Measurements from ENCODE around the gene FOS. TPM values are rescaled to one million over a fixed set of nuclear protein-coding genes. Genes with fewer than 3 reads are reported as not detected.

Gene FOS
- total RNA-seq, 1 experiment from 2014 or later: 23.9 TPM

GRCh38 chr14:75311356-75311755 is 32.7 kb downstream of the FOS start:
- DNase-seq (ENCODE audit: low spot score) (no peak), ATAC-seq (no peak)
- no peak overlapping the region for H3K27ac Mint-ChIP-seq
- H3K27me3 Mint-ChIP-seq (ENCODE audit: low read depth): no peaks in the 10 kb centered on the region
- no peaks in the 10 kb centered on the region for H3K36me3 Mint-ChIP-seq
- H3K4me3 Mint-ChIP-seq: no peak overlapping the region
- CTCF ChIA-PET: interaction anchor here (0.8 to 4.4 kb wide), 7 partner anchors 108 to 266 kb away, joined by 3 to 92 read pairs (median 4); no protein-coding TSS in a partner anchor
- H3K9me3 Mint-ChIP-seq: no peaks in the 10 kb centered on the region
- H3K4me1 Mint-ChIP-seq: peaks cover 12% of the 10 kb centered on the region
- TF ChIP-seq GTF2I (CRISPR knock-in tag; conservative IDR thresholded peaks at IDR 0.05): no peak
- no peak for TF ChIP-seq HMGA2 (CRISPR knock-in tag; IDR thresholded peaks at IDR 0.05)
- TF ChIP-seq STAT6 (CRISPR knock-in tag; conservative IDR thresholded peaks at IDR 0.05; ENCODE audit: low read depth): no peak
- POLR2A ChIA-PET: interaction anchor here (0.5 to 1.0 kb wide), 2 partner anchors 142 to 349 kb away, joined by 3 read pairs; no protein-coding TSS in a partner anchor

- ChIA-PET CTCF (interaction anchor here (1.4 kb wide), 1 partner anchor 177 kb away, joined by 3 read pairs; no protein-coding TSS in a partner anchor), POLR2A (no interaction called here)
- DNase-seq (ENCODE audit: low spot score) (no peak), ATAC-seq (no peak)
- TF ChIP-seq ETV6 (CRISPR knock-in tag; IDR thresholded peaks at IDR 0.05) (no peak), ZBTB43 (CRISPR knock-in tag; IDR thresholded peaks at IDR 0.05) (no peak), TP53 (CRISPR knock-in tag; IDR thresholded peaks at IDR 0.05) (no peak), CREM (CRISPR knock-in tag; IDR thresholded peaks at IDR 0.05) (no peak), ZNF416 (CRISPR knock-in tag; IDR thresholded peaks at IDR 0.05) (no peak), SP1 (CRISPR knock-in tag; conservative IDR thresholded peaks at IDR 0.05) (no peak), GABPB1 (CRISPR knock-in tag; IDR thresholded peaks at IDR 0.05) (no peak), NFYB (CRISPR knock-in tag; conservative IDR thresholded peaks at IDR 0.05; ENCODE audit: low read depth) (no peak), JAZF1 (CRISPR knock-in tag; IDR thresholded peaks at IDR 0.05) (no peak), MLX (CRISPR knock-in tag; IDR thresholded peaks at IDR 0.05) (no peak), ZNF317 (CRISPR knock-in tag; IDR thresholded peaks at IDR 0.05; ENCODE audit: borderline replicate concordance, low read depth) (no peak), RELA (CRISPR knock-in tag; IDR thresholded peaks at IDR 0.05; ENCODE audit: borderline replicate concordance) (no peak)
- no peaks in the 10 kb centered on the region for H3K27me3 Mint-ChIP-seq (ENCODE audit: low read depth)
- H3K36me3 Mint-ChIP-seq: no peaks in the 10 kb centered on the region
- H3K4me3 Mint-ChIP-seq: no peak overlapping the region
- H3K27ac Mint-ChIP-seq: no peak overlapping the region
- peaks cover 8% of the 10 kb centered on the region for H3K4me1 Mint-ChIP-seq
- no peaks in the 10 kb centered on the region for H3K9me3 Mint-ChIP-seq
Measured at GRCh38 chr14:75312341-75312740, 33.7 kb downstream of the FOS start.

GRCh38 chr14:75313294-75313693 is 34.7 kb downstream of the FOS start:
- no peak overlapping the region for H3K27ac Mint-ChIP-seq
- H3K4me1 Mint-ChIP-seq: peaks cover 4% of the 10 kb centered on the region
- ATAC-seq: no peak
- TF ChIP-seq, protein P1, sequence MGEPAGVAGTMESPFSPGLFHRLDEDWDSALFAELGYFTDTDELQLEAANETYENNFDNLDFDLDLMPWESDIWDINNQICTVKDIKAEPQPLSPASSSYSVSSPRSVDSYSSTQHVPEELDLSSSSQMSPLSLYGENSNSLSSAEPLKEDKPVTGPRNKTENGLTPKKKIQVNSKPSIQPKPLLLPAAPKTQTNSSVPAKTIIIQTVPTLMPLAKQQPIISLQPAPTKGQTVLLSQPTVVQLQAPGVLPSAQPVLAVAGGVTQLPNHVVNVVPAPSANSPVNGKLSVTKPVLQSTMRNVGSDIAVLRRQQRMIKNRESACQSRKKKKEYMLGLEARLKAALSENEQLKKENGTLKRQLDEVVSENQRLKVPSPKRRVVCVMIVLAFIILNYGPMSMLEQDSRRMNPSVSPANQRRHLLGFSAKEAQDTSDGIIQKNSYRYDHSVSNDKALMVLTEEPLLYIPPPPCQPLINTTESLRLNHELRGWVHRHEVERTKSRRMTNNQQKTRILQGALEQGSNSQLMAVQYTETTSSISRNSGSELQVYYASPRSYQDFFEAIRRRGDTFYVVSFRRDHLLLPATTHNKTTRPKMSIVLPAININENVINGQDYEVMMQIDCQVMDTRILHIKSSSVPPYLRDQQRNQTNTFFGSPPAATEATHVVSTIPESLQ (CRISPR knock-in tag; IDR thresholded peaks at IDR 0.05): no peak
- no peak for TF ChIP-seq PRRX2 (CRISPR knock-in tag; IDR thresholded peaks at IDR 0.05)
- TF ChIP-seq, protein P2, sequence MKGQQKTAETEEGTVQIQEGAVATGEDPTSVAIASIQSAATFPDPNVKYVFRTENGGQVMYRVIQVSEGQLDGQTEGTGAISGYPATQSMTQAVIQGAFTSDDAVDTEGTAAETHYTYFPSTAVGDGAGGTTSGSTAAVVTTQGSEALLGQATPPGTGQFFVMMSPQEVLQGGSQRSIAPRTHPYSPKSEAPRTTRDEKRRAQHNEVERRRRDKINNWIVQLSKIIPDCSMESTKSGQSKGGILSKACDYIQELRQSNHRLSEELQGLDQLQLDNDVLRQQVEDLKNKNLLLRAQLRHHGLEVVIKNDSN (CRISPR knock-in tag; IDR thresholded peaks at IDR 0.05): no peak
- H3K27me3 Mint-ChIP-seq (ENCODE audit: low read depth): no peaks in the 10 kb centered on the region
- ChIA-PET POLR2A (interaction anchor here (0.5 kb wide), 1 partner anchor 84 kb away, joined by 3 read pairs; no protein-coding TSS in a partner anchor), CTCF (interaction anchor here (1.4 kb wide), 1 partner anchor 176 kb away, joined by 3 read pairs; no protein-coding TSS in a partner anchor)
- H3K4me3 Mint-ChIP-seq: no peak overlapping the region
- H3K36me3 Mint-ChIP-seq: no peaks in the 10 kb centered on the region
- no peaks in the 10 kb centered on the region for H3K9me3 Mint-ChIP-seq
- no peak for DNase-seq (ENCODE audit: low spot score)

All from WTC11 (cell line).